Nephron (organoid): ENCODE measurements around the gene LRRC3.

Experiments
- H3K27ac Mint-ChIP-seq, 3 experiments: 2 replicates each; pipeline ENCODE4 v1.8.0; 2020; ENCODE audit warnings: mixed read lengths in 3 of 3, mild to moderate bottlenecking in 2 of 3, moderate library complexity in 1 of 3
- H3K27me3 Mint-ChIP-seq: 2 replicates; pipeline ENCODE4 v1.8.0; 2021; ENCODE audit warnings: low read depth, mild to moderate bottlenecking, moderate library complexity, mixed read lengths
- H3K36me3 Mint-ChIP-seq: 2 replicates; pipeline ENCODE4 v1.8.0; 2020; ENCODE audit warnings: low read depth, mixed read lengths
- H3K4me1 Mint-ChIP-seq: 2 replicates; pipeline ENCODE4 v1.8.0; 2020; ENCODE audit warnings: mixed read lengths
- H3K4me3 Mint-ChIP-seq, 3 experiments: 2 replicates each; pipeline ENCODE4 v1.8.0; 2020; ENCODE audit warnings: mild to moderate bottlenecking in 3 of 3, mixed read lengths in 3 of 3, moderate library complexity in 2 of 3
- H3K9me3 Mint-ChIP-seq: 2 replicates; pipeline ENCODE4 v1.8.0; 2020; ENCODE audit warnings: mixed read lengths
- TF ChIP-seq, protein P1 (sequence below), 3 experiments: fragments of 200-600 bp; sonication (generic); IDR thresholded peaks; one replicate each; pipeline ENCODE4 v1.5.0; 2021; ENCODE audit warnings: antibody characterized with exemption in 3 of 3; ENCODE audit not compliant: unreplicated experiment in 3 of 3

LRRC3 gene

DNA sequence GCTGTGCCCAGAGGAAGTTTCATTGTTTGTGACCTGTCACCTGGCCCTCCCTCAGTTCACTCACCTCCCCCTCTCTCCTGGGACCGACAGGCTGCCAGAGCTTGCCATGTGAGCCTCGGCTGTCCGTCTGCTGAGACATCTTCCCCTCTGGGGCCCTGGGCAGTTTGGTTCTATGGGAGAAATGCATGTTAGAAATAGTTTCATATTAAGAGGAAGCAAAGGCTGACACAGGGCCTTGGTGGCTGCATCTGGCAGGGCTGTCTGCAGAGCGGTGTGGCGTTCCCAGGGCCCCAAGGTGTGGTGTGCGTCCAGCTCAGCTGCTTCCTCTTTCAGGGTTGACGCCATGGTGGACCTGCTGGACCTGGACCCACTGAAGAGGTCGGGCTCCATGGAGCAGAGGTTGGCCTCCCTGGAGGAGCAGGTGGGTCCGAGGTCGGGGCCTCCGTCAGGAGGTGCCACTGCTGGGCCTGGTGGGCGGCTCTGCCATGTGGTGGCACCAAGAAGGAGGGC is 31.9 kb upstream of the LRRC3 start:
- H3K4me3 Mint-ChIP-seq: no peak overlapping the region
- peaks cover 5% of the 10 kb centered on the region for H3K4me1 Mint-ChIP-seq
- H3K9me3 Mint-ChIP-seq: peaks cover 7% of the 10 kb centered on the region
- H3K27me3 Mint-ChIP-seq: no peaks in the 10 kb centered on the region
- H3K36me3 Mint-ChIP-seq: no peaks in the 10 kb centered on the region
- H3K27ac Mint-ChIP-seq: peak overlapping the region in 1 of 3 experiments; percentile 7
- TF ChIP-seq, protein P1, sequence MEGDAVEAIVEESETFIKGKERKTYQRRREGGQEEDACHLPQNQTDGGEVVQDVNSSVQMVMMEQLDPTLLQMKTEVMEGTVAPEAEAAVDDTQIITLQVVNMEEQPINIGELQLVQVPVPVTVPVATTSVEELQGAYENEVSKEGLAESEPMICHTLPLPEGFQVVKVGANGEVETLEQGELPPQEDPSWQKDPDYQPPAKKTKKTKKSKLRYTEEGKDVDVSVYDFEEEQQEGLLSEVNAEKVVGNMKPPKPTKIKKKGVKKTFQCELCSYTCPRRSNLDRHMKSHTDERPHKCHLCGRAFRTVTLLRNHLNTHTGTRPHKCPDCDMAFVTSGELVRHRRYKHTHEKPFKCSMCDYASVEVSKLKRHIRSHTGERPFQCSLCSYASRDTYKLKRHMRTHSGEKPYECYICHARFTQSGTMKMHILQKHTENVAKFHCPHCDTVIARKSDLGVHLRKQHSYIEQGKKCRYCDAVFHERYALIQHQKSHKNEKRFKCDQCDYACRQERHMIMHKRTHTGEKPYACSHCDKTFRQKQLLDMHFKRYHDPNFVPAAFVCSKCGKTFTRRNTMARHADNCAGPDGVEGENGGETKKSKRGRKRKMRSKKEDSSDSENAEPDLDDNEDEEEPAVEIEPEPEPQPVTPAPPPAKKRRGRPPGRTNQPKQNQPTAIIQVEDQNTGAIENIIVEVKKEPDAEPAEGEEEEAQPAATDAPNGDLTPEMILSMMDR (IDR thresholded peaks at IDR 0.05; ENCODE audit: unreplicated experiment in 3 of 3): no peak

- TF ChIP-seq, protein P1 (IDR thresholded peaks at IDR 0.05; ENCODE audit: unreplicated experiment in 3 of 3): no peak
- peaks cover 5% of the 10 kb centered on the region for H3K4me1 Mint-ChIP-seq
- H3K9me3 Mint-ChIP-seq: peaks cover 7% of the 10 kb centered on the region
- no peaks in the 10 kb centered on the region for H3K27me3 Mint-ChIP-seq
- H3K27ac Mint-ChIP-seq: no peak overlapping the region
- no peak overlapping the region for H3K4me3 Mint-ChIP-seq
- no peaks in the 10 kb centered on the region for H3K36me3 Mint-ChIP-seq
Observed at GRCh38 chr21:44423941-44424607, 31.2 kb upstream of the LRRC3 start.

GRCh38 chr21:44424608-44425306 is 30.6 kb upstream of the LRRC3 start:
- peaks cover 3% of the 10 kb centered on the region for H3K9me3 Mint-ChIP-seq

DNA sequence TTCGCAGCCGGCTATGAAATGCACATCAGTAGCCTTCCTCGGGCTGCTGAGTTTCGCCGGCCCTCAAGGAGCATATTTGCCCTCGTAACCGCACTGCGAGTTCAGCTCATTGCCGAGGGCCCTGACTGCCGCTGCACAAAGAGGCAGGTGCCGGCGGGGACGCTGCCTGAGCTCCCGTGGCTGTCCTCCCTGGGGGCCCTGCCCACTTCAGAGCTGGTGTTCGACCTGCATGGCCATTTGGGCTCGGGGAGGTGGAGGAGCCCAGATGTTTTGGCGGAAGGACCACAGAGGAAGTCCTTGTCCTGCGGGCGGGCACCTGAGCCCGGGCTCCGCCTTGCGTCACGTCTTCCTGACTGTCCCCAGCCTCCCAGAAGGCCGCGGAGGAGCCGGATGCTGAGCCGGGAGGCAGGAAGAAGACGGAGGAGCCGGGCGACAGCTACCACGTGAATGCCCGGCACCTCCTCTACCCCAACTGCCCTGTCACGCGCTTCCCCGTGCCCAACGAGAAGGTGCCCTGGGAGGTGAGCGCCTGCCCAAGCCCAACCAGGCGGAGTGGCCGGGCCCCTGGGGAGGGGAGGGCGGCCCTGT is 29.9 kb upstream of the LRRC3 start:
- Mint-ChIP-seq H3K4me1 (peaks cover 5% of the 10 kb centered on the region), H3K9me3 (peaks cover 6% of the 10 kb centered on the region), H3K4me3 (no peak overlapping the region), H3K36me3 (no peaks in the 10 kb centered on the region), H3K27ac (no peak overlapping the region), H3K27me3 (no peaks in the 10 kb centered on the region)
- TF ChIP-seq, protein P1 (IDR thresholded peaks at IDR 0.05; ENCODE audit: unreplicated experiment in 3 of 3): no peak

More at GRCh38 chr21:44424608-44425306, 30.6 kb upstream of the LRRC3 start:
- TF ChIP-seq, protein P1 (IDR thresholded peaks at IDR 0.05; ENCODE audit: unreplicated experiment in 3 of 3): no peak
- Mint-ChIP-seq H3K4me1 (peaks cover 5% of the 10 kb centered on the region), H3K36me3 (no peaks in the 10 kb centered on the region), H3K27me3 (no peaks in the 10 kb centered on the region), H3K27ac (no peak overlapping the region), H3K4me3 (no peak overlapping the region)

- Mint-ChIP-seq H3K27ac (no peak overlapping the region), H3K9me3 (peaks cover 9% of the 10 kb centered on the region), H3K36me3 (no peaks in the 10 kb centered on the region), H3K27me3 (no peaks in the 10 kb centered on the region), H3K4me3 (no peak overlapping the region), H3K4me1 (peaks cover 5% of the 10 kb centered on the region)
- TF ChIP-seq, protein P1 (IDR thresholded peaks at IDR 0.05; ENCODE audit: unreplicated experiment in 3 of 3): no peak
Observed at GRCh38 chr21:44425895-44426662, 29.2 kb upstream of the LRRC3 start.
